Activated CD8-positive, alpha-beta memory T cell treated with anti-CD3 and anti-CD28 coated beads for 4 hours (primary cell): ENCODE results near the gene CBX6.
"Not testable (repeated sequence)": the region's sequence is repeated elsewhere in the genome, so short reads cannot be mapped to it uniquely, and the experiment has no call there.

Experiments
- DNase-seq, 2 donors: peaks; one replicate each; pipeline ENCODE4 v3.0.0-alpha.2; 2020; ENCODE audit warnings: low read depth in 2 of 2

Gene CBX6

DNA sequence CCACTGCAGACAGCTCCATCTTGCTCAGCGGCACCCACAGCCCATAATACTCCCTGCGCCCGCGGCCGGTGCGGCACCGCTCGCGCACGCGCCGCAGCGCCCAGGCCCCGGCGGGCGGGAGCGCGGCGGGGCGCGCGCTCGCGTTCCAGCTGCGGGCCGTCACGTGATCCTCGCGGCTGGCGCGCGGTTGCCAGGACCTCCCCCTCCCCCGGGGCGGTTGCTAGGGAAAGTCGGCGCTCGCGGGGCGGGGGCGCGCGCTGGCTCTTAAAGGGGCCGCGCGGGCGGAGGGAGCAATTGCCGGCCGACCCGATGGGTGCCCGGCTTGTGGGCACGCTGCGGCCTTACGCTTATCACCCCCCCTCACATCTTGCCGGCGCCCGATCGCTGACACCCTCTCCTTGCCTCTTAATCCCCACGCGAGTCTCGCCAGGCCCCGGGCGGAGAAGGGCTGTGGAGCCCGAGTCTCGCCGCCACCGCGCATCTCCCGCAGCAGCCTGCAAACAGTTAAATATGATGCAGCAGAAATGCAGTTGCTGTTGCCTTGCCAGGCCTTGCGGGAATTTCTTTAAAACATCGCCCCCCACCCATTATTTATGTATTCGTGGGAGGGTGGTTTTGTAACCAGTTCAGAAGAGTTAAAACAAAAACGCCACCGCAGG lies at the start of gene CBX6:
Gene CBX6, minus strand, starts transcription at position 45 of the 659 bp plus-strand sequence. Its CDS starts 26 bp downstream, at position 19.
- DNase-seq: peak; percentile 89 to 91

DNA sequence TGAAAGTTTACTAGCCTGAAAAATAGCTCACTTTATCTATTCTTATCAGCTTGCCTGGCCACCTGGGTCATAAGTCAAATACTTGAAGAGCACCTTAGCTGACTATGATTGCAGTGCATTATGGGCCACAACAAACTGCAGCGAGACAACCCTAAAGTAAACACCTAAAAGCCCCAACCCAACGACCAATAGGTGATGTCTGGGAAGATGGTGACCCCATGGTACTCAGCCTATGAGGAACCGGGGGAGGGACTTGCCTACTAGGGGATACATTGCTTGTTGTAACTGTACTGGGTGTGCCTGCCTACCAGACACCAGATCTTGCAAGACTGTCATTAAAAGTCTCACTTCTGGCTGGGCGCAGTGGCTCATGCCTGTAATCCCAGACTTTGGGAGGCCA lies 49.8 kb upstream of the CBX6 start:
- DNase-seq: no peak

DNA sequence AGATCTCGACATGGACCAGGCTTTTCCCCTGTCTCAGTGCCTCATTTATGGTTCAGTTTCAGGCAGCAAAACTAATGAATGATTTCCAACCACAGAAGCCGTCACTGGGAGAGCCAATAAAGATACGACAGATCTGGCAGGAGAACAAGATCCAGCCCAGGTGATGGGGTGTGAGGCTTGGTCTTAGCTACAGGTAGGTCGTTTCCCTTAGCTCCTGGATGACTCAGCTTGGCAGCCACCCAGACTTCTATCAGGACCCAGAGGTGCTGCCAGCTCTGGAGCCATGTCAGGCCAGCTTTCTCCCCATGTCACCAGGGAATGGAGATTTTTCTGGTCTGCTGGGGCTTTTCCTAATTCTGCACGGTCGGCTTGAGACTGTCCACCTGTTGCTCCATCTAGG lies 49.1 kb upstream of the CBX6 start:
- no peak for DNase-seq

DNA sequence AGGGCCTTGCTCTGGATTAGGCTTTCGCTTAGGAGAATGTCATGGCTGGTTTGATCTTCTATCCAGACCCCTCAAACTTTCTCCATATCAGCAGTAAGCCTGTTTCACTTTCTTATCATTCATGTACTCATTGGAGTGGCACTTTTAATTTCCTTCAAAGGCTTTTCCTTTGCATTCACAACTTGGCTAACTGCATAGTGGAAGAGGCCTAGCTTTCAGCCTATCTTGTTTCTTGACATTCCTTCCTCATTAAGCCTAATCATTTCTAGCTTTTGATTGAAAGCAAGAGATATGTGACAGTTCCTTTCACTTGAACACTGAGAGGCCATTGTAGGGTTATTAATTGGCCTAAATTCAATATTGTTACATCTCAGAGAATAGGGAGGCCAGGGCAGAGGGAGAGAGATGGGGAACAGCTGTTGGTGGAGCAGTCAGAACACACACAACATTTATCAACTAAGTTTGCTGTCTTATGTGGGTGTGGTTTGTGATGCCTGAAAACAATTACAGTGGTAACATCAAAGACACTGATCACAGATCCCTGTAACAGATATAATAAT lies 47.7 kb upstream of the CBX6 start:
- no peak for DNase-seq

DNA sequence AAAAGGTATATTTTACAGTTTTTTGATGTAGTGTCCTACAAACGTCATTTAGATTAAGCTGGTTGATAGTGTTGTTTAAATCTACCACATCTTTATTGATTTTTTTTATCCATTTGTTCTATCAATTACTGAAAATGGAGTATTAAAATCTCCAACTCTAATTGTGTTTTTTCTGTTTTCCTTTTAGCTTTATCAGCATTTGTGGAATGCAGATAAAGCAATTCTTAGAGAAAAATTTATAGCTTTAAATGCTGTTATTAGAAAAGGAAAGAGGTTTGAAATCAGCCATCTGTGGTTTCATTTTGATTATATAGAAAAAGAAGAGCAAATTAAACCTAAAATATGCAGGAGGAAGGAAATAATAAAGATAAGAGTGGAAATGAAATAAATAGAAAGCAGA lies 39.4 kb upstream of the CBX6 start:
- DNase-seq: no peak

DNA sequence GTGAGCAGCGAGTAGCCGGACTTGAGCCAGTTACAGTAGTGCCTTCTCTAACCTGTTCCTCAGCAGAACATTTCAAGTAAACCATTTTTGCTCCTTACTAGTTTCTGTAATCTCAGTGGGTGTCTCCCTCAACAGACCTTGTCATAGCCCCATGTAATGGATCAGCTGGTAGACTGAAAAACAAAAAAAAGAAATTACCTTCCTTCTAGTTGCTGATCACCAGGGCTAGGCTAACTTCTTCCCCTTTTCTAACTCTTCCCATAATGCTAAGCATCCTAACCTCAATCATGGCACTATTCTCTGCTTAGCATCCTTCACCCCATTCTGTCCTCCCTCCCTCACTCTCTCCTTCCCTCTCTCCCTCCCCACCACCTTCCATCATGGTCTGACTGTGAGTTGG lies 35.8 kb upstream of the CBX6 start:
- no peak for DNase-seq

DNA sequence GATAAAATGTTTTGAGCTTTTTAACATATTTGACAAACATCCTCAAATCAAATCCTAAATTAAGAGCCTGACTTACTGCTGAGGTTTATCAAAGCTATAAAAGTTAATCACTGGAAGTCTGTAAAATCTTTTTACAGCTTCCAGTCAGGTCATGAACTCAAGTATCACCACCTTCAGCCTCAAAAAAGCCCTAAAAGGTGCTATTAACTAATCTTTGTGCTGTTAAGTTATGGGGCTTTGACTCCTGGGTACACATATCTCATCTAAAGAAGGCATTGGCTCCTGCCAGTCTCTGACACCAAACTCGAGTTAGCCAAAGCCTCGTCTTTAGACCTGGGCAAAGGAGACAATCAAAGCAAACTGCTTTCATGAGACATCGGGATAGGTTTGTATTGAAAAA lies 34.0 kb upstream of the CBX6 start:
- DNase-seq: no peak

DNA sequence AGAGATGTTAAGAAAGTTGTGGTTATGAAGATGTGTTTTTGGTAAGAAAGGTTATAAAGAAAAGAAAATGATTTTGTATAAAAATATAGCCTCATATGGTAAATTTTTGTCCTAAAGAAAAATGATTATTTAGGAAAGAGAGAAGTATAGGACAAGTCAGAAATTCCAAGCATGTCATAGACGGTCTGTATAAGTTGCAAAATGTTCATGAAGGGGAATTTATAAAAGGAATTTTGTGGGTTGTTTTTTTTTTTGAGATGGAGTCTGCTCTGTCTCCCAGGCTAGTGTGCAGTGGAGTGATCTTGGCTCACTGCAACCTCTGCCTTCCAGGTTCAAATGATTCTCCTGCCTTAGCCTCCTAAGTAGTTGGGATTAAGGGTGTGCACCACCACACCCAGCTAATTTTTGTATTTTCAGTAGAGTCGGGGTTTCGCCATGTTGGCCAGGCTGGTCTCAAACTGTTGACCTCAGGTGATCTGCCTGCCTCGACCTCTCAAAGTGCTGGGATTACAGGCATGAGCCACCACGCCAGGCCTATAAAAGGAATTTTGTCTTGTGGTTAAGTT lies 32.1 kb upstream of the CBX6 start:
- not testable (repeated sequence) for DNase-seq

DNA sequence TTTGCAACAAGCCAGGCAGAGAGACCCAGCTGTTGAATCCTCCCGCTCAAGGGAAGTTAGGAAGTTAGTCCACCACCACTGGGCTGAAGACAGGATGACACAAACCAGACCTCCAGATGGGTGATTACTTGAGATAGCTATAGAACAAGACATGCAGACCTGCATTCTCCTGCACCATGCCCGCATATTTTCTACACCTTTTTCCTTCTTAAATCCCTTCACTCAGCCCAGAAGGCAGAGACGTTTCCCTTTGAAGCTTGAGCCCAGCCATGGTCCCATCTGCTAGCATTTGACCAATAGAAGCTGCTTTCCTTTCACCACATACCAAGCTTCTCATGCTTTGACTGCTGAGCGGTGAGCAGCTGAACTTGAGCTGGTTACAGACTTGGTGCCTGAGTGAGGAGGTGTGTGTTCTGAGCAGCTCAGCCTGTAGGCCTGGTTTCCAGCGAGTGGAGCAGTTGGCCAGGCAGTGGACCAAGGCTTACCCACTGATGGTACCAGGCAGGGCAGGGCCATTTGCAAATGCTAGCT lies 29.2 kb upstream of the CBX6 start:
- DNase-seq: no peak

DNA sequence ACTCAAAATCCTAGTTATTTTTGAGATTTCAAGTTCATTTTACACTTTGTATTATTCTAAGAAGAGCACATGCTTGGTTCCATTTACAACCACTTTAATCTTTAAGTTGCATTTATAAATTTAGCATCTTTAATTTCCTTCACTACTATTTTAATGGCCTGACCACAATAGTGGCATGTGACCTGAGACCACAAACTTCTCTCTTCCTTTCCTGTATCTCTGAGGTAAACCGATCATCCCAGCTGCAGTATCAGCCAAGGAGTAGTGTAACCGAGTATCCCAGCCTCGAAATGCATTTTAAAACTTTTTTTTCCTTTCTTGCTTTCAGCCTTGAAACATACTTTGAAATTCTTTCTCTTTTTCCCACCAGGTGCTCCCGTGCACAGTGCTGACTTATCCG lies 28.7 kb upstream of the CBX6 start:
- no peak for DNase-seq

DNA sequence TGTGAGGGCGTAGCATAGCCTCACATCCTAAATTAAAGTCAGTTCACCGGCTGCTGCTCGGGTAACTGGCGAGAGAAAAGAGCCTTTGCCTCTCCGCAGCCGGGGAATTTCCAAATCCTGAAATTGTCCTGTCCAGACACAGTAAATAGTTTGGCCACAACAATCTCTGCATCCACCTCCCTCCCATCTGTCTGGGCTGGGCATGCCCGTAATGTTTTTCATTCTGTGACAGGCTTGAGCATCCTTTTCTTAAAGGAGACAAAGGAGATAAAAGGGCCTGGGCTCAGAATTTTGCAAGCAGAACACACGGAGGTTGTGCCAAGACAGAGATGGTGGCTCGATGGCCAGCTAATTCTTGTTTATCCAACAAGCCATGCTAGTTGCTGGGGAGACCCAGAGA lies 19.2 kb upstream of the CBX6 start:
- DNase-seq: no peak

DNA sequence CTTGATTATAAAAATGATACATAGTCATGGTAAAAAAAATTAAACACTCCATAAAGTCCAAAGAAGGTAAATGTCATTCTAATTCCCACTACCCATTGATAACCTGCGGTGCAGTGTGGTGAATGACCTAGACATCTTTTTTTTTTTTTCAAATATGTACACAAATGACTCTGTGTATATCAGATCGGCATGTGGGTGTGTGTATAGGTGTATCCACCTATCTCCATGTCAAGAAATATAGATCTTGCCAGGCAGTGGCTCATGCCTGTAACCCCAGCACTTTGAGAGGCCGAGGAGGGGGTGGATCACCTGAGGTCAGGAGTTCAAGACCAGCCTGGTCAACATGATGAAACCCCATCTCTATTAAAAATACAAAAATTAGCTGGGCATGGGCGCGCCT lies 18.4 kb upstream of the CBX6 start:
- DNase-seq: no peak

DNA sequence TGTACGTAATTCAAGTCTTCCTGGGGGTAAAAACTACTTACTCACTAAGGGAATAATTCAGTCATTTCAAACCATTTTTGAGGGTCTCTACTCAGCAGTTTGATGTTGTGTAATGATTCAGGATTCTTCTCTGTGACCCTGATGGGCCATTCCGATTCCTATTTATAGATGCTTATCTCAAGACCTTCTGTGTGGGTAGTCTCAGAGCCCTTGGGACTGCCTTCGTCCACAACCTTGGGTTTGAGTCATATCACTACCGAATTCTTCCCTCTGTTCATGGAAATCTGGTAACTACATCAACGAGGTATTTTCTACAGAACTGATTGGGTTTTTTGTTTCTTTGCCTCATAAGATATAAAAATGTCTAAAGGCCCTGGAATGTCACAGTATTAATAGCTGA lies 14.3 kb upstream of the CBX6 start:
- no peak for DNase-seq

DNA sequence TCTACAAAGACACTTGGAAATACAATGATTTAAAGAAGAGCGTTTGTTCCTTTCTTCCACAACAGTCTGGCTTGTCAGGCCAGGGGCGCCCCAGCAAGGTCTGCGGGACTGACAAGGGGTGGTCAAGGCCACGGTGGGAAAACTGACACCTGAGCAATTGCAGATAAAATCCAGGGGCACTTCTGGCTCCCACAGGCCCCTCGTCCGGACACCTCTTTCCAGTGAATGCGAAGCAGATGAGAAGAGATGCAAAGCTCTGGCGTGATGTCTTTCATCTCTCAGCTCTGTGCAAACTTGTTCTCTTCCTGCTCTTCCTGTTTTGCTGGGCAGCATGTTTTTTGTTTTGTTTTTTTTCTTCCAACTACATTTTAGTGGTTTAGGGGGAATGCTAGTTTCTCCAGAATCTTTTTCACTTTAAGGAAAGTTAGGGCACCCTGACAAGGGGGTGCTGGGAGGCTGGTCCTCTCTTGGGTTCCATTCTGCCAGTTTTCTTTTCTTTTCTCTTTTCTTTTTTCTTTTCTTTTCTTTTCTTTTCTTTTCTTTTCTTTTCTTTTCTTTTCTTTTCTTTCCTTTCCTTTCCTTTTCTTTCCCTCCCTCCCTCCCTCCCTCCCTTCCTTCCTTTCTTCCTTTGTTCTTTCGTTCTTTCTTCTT lies 11.1 kb upstream of the CBX6 start:
- DNase-seq: no peak

DNA sequence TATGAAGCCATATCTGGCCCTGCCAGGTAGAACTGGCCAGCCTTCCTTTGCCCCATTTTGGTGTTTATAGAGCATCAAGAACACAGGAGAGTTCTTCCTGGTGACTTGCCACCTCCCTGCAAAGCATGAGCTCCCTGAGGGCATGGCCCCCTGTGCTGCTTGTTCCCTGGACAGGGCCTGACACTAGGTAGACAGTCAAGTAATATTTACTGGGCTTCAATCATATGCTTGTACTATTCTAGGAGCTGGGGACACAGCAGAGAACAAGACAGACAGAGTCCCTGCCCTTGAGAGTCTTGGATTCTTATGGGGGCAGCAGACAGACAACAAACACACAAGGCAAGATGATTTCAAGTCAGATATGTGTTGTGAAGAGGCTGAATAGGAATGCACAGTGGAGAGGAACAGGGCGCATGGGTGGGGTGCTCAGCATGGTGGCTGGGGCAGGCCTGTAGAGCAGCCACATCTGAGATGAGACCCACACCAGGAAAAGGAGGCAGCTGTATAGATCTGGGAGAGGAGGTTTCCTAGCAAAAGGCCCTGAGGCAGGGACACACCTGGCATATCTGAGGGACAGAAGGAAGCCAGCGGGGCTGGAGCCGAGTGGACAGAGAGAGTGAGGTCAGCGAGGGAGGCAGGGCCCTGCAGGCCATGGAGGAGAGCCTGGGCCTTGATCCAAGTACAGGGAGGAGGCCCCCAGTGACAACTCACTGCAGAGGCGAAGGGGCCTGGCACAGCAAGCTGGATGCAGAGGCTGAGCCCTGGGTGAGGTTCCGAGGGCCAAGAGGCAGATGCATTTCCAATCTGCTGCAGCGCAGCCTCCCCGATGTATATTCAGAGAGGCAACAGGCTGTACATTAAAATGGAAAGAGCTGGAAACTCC lies 10.2 kb upstream of the CBX6 start:
- no peak for DNase-seq

DNA sequence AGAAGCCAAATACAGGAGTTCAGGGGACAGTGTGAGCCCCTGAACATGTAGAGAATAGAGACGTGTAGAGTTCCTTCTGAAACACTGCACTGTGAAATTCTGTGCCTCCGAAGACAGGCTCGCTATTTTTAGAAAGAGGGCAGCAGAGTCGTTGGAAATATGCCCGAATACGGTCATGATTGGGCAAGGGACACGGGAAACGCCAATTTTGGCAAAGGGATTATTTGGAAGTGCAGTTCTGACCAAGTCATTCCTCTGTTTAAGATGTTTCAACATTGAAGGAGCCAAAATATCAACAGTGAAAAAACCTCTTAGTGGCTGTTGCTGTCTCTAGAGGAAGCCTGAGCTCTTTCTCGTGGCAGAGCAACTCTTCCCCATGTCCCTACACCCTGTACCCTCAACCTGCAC lies 9.5 kb upstream of the CBX6 start:
- DNase-seq: no peak

DNA sequence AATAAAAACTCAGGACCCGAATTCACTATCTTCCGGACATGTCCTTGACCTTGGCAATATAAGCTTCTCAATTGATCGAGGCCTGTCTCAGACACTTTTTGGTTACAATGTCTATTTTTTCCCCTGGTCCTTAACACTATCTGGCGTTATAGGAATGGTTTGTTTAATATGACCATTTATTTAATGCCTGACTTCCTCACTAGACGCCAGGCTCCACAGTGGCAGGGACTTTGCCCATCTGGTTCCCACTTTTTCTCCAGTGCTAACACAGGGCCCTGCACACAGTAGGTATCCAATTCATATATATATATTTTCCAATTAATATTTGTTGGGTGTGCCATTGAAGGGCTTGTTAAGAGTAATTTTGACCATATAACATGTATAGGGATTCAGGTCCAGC lies 7.9 kb upstream of the CBX6 start:
- DNase-seq: no peak

DNA sequence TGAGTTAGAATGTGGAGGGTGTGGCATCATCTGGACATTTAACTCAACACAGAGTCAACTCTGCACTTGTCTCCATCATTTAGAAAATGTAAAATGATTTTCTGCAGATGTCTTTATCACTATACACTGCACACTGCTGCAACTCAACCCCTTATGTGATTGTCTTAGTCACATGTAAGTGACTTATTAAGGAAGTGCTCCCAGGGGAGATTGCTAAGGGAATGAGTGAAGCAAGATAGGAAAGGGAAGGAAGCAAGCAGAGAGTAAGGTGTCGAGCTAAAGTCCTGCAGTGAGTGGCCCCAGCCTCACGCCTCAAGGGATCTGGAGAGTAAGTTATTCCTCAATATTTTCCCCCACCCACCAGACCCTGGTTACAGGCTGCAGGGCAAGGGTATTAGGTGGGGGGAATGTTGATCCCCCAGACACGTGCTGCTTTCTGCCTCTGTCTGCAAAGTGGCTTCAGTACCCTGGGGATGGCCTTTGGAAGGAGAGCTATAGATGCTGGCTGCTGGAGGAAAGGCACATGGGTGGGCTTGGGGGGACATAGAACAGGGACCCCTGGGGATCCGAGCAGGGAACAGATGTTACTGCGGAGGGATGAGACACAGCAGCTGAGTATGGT lies 7.2 kb upstream of the CBX6 start:
- no peak for DNase-seq

DNA sequence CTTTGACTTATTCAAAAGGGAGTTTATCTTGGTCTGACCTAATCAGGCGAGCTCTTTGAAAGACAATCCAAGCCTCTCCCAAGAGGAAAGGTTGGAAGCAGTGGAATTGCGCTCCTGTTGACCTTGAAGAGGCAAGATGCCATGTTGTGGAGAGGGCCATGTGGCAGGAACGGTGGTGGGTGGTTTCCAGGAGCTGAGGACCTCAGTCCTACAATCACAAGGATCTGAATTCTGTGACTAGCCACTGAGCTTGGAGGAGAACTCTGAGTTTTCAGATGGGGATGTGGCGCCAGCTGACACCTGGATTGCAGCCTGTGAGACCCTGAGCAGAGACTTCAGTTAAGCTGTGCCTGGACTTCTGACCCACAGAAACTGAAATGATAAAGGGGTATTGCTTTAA lies 6.0 kb upstream of the CBX6 start:
- no peak for DNase-seq

DNA sequence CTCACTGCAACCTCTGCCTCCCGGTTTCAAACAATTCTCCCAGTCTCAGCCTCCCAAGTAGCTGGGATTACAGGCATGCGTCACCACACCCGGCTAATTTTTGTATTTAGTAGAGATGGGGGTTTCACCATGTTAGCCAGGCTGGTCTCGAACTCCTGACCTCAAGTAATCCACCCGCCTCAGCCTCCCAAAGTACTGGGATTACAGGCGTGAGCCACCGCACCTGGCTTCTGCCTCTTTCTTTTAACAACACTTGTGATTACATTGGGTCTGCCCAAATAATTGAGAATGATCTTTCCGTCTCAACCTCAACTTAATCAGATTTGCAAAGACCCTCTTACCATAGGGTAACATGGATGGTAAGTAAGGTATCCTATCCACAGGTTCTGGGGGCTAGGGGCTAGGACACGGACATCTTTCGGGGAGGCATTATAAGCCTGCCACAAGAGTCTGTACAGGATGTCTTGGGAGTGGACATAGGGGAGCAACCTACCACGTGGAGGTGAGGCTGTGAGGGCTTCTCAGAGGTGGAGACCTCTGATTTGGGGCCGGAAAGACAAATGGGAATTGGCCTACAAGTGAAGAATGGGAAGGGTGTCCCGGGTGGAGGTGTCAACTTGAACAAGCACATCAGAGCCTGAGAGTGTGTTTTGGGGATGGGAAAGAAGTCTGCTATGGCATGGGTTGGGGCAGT lies 2.7 kb upstream of the CBX6 start:
- DNase-seq: no peak
